ENCODE results near the gene NUDT9. TPM values are rescaled to one million over a fixed set of nuclear protein-coding genes. Genes with fewer than 3 reads are reported as not detected.

Gene NUDT9
- total RNA-seq = 13.7 and 16.4 TPM in 2 replicates

GRCh38 chr4:87422104-87423052 is at the start of gene NUDT9:
TSS of gene NUDT9 (plus strand) at chr4:87422573. CDS start at chr4:87422906, 333 bp downstream.

GRCh38 chr4:87390891-87391575 is 31.3 kb upstream of the NUDT9 start, which contains the start of gene HSD17B11:
TSS of gene HSD17B11 (minus strand) at chr4:87391188. CDS start at chr4:87391070, 118 bp downstream.

Other genes with a start within 250 kb of the NUDT9 start
- 9.8 and 11.9 TPM in 2 replicates for gene KLHL8, start 202.0 kb upstream of the NUDT9 start, total RNA-seq
- 0.15 and 0.17 TPM in 2 replicates for gene HSD17B13, start 99.7 kb upstream of the NUDT9 start, total RNA-seq
- 50.4 and 56.6 TPM in 2 replicates for gene HSD17B11, start 31.4 kb upstream of the NUDT9 start, total RNA-seq
- gene SPARCL1, start 106.8 kb downstream of the NUDT9 start, total RNA-seq = 1.2 and 1.3 TPM in 2 replicates
- not detected in 2 replicates for gene DSPP, start 186.0 kb downstream of the NUDT9 start, total RNA-seq
- not detected in 2 replicates for gene DMP1, start 227.7 kb downstream of the NUDT9 start, total RNA-seq